Activated T-helper 1 cell treated with anti-CD3 and anti-CD28 coated beads, Interleukin-2, amount 50 U/mL, for 16 hours (primary cell): ENCODE data around the gene OSBPL7.

ENCODE experiments used
- DNase-seq, 2 donors: peaks; one replicate each; pipeline ENCODE4 v3.0.0-alpha.2; 2020; ENCODE audit warnings: low read depth in 1 of 2, low spot score in 1 of 2

The OSBPL7 gene

GRCh38 chr17:47807421-47807820 lies 14.2 kb downstream of the OSBPL7 start:
- DNase-seq: no peak

GRCh38 chr17:47806913-47807255 lies 14.7 kb downstream of the OSBPL7 start:
- no peak for DNase-seq

GRCh38 chr17:47806026-47806912 lies 15.3 kb downstream of the OSBPL7 start:
- DNase-seq: no peak

GRCh38 chr17:47804461-47804860 lies 17.1 kb downstream of the OSBPL7 start:
- DNase-seq: no peak

- DNase-seq: no peak
These were observed 17.8 kb downstream of the OSBPL7 start for GRCh38 chr17:47803751-47804150.

GRCh38 chr17:47803201-47803600 lies 18.4 kb downstream of the OSBPL7 start:
- DNase-seq: no peak

- peak in 1 of 2 donors; percentile 25 for DNase-seq
These were observed 19.1 kb downstream of the OSBPL7 start for GRCh38 chr17:47802341-47803022.

- no peak for DNase-seq
These were observed 19.7 kb downstream of the OSBPL7 start for GRCh38 chr17:47801906-47802305.

GRCh38 chr17:47801176-47801765 lies 20.3 kb downstream of the OSBPL7 start:
- no peak for DNase-seq

- DNase-seq: no peak
These were observed 20.9 kb downstream of the OSBPL7 start for GRCh38 chr17:47800686-47801085.

- DNase-seq: no peak
These were observed 23.8 kb downstream of the OSBPL7 start for GRCh38 chr17:47797797-47798196.

- no peak for DNase-seq
These were observed 28.6 kb downstream of the OSBPL7 start for GRCh38 chr17:47792979-47793378.

- no peak for DNase-seq
These were observed 29.1 kb downstream of the OSBPL7 start for GRCh38 chr17:47792457-47792856.

- DNase-seq: no peak
These were observed 30.6 kb downstream of the OSBPL7 start for GRCh38 chr17:47791025-47791424.

GRCh38 chr17:47789611-47790561 lies 31.7 kb downstream of the OSBPL7 start:
- peak in 1 of 2 donors; percentile 42 for DNase-seq

- DNase-seq: no peak
These were observed 36.0 kb downstream of the OSBPL7 start for GRCh38 chr17:47785538-47786123.

GRCh38 chr17:47781397-47781796 lies 40.2 kb downstream of the OSBPL7 start:
- no peak for DNase-seq

- DNase-seq: no peak
These were observed 43.4 kb downstream of the OSBPL7 start for GRCh38 chr17:47778184-47778635.

- no peak for DNase-seq
These were observed 45.0 kb downstream of the OSBPL7 start for GRCh38 chr17:47776330-47777197.
